Measurements from ENCODE around the gene P3H2.
"Not testable (repeated sequence)": the region's sequence is repeated elsewhere in the genome, so short reads cannot be mapped to it uniquely, and the experiment has no call there.

The P3H2 gene

GRCh38 chr3:190165253-190165652, 44.6 kb upstream of the P3H2 start:
- no peak for DNase-seq (ENCODE audit: low read depth)
- TF ChIP-seq MYC (IDR thresholded peaks at IDR 0.05; ENCODE audit: low read depth, low read length) = no peak
- no peak overlapping the region for H3K4me3 ChIP-seq (ENCODE audit: low read depth, low read length)

- not testable (repeated sequence) for H3K4me3 ChIP-seq (ENCODE audit: low read depth, low read length); DNase-seq (ENCODE audit: low read depth)
Measured at GRCh38 chr3:190162013-190162412, 41.3 kb upstream of the P3H2 start.

GRCh38 chr3:190159902-190160435, 39.3 kb upstream of the P3H2 start:
- H3K4me3 ChIP-seq (ENCODE audit: low read depth, low read length) = no peak overlapping the region
- TF ChIP-seq, protein P1, sequence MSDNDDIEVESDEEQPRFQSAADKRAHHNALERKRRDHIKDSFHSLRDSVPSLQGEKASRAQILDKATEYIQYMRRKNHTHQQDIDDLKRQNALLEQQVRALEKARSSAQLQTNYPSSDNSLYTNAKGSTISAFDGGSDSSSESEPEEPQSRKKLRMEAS (IDR thresholded peaks at IDR 0.05; ENCODE audit: low read depth, low read length) = no peak
- TF ChIP-seq MYC (IDR thresholded peaks at IDR 0.05; ENCODE audit: low read depth, low read length) = no peak
- no peak for TF ChIP-seq POLR2A (IDR thresholded peaks at IDR 0.05; ENCODE audit: extremely low read depth, insufficient read length)
- TF ChIP-seq, protein P2, sequence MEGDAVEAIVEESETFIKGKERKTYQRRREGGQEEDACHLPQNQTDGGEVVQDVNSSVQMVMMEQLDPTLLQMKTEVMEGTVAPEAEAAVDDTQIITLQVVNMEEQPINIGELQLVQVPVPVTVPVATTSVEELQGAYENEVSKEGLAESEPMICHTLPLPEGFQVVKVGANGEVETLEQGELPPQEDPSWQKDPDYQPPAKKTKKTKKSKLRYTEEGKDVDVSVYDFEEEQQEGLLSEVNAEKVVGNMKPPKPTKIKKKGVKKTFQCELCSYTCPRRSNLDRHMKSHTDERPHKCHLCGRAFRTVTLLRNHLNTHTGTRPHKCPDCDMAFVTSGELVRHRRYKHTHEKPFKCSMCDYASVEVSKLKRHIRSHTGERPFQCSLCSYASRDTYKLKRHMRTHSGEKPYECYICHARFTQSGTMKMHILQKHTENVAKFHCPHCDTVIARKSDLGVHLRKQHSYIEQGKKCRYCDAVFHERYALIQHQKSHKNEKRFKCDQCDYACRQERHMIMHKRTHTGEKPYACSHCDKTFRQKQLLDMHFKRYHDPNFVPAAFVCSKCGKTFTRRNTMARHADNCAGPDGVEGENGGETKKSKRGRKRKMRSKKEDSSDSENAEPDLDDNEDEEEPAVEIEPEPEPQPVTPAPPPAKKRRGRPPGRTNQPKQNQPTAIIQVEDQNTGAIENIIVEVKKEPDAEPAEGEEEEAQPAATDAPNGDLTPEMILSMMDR (IDR thresholded peaks at IDR 0.05; ENCODE audit: low read depth, low read length) = no peak
- DNase-seq (ENCODE audit: low read depth) = no peak

DNA sequence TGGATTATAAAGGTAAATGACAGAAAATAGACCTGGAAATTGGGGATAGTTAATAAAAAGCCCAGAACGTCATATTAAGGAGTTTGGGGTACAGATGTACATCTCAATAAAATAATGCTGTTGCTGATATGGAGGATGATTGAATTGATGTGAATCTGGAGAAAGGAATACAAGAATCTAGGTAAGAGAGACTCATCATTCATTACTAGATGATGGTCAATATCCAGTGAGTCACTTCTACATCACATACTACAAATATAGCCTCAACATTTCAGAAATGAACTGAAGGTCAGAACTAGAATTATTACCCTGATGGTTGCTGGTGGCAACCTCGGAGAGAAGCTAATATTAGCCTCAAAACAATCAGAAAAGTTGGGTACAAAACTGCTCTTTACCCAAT, 37.6 kb upstream of the P3H2 start:
- H3K4me3 ChIP-seq (ENCODE audit: low read depth, low read length) = no peak overlapping the region
- DNase-seq (ENCODE audit: low read depth) = no peak
- TF ChIP-seq POLR2A (IDR thresholded peaks at IDR 0.05; ENCODE audit: extremely low read depth, insufficient read length) = no peak
- TF ChIP-seq, protein P1 (IDR thresholded peaks at IDR 0.05; ENCODE audit: low read depth, low read length) = no peak
- TF ChIP-seq, protein P2 (IDR thresholded peaks at IDR 0.05; ENCODE audit: low read depth, low read length) = no peak
- TF ChIP-seq MYC (IDR thresholded peaks at IDR 0.05; ENCODE audit: low read depth, low read length) = no peak

- H3K4me3 ChIP-seq (ENCODE audit: low read depth, low read length) = no peak overlapping the region
- no peak for DNase-seq (ENCODE audit: low read depth)
- TF ChIP-seq, protein P2 (IDR thresholded peaks at IDR 0.05; ENCODE audit: low read depth, low read length) = no peak
- TF ChIP-seq, protein P1 (IDR thresholded peaks at IDR 0.05; ENCODE audit: low read depth, low read length) = no peak
- TF ChIP-seq MYC (IDR thresholded peaks at IDR 0.05; ENCODE audit: low read depth, low read length) = no peak
- no peak for TF ChIP-seq POLR2A (IDR thresholded peaks at IDR 0.05; ENCODE audit: extremely low read depth, insufficient read length)
Measured at GRCh38 chr3:190155752-190156151, 35.1 kb upstream of the P3H2 start.

DNA sequence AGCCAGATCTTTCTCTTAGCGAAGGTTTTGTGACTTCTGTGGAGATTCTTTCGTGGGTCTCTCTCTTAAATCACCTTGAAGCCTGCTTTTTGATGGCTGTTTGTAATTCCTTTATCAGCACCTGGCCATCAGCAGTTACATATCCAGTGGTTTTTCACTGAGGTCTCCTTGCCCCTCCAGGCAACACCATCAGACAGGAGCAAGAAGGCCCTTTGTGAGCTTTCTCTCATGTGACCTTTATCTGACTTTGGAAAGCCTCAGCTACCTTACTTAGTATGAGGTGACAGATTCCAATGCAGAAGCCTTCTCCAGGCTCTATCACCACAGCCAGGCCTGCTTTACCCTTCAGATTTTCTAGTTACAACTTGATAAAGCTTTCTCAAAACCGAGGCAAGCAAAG, 30.0 kb upstream of the P3H2 start:
- DNase-seq (ENCODE audit: low read depth) = no peak
- no peak for TF ChIP-seq POLR2A (IDR thresholded peaks at IDR 0.05; ENCODE audit: extremely low read depth, insufficient read length)
- TF ChIP-seq, protein P1 (IDR thresholded peaks at IDR 0.05; ENCODE audit: low read depth, low read length) = no peak
- H3K4me3 ChIP-seq (ENCODE audit: low read depth, low read length) = no peak overlapping the region

GRCh38 chr3:190149830-190150619, 29.3 kb upstream of the P3H2 start:
- DNase-seq (ENCODE audit: low read depth); H3K4me3 ChIP-seq (ENCODE audit: low read depth, low read length): not testable (repeated sequence)

- not testable (repeated sequence) for H3K4me3 ChIP-seq (ENCODE audit: low read depth, low read length)
Measured at GRCh38 chr3:190144793-190145192, 24.1 kb upstream of the P3H2 start.

More at GRCh38 chr3:190144793-190145192, 24.1 kb upstream of the P3H2 start:
- DNase-seq (ENCODE audit: low read depth) = not testable (repeated sequence)

Measured in NB4 (cell line).